ENCODE measurements around the gene KLHDC1. TPM values are rescaled to one million over a fixed set of nuclear protein-coding genes. Genes with fewer than 3 reads are reported as not detected.

KLHDC1 gene
- total RNA-seq, 1 donor from 2014 or later = 4.7 TPM

- Histone ChIP-seq H3K9me3 (no peaks in the 10 kb centered on the region), H3K27me3 (no peaks in the 10 kb centered on the region), H3K27ac (no peak overlapping the region), H3K4me1 (no peaks in the 10 kb centered on the region), H3K4me3 (no peak overlapping the region), H3K36me3 (no peaks in the 10 kb centered on the region)
- TF ChIP-seq POLR2A (IDR thresholded peaks at IDR 0.05) (no peak), POLR2AphosphoS5 (IDR thresholded peaks at IDR 0.05; ENCODE audit: insufficient read depth in 1 of 2, low read depth in 1 of 2) (no peak)
- DNase-seq (ENCODE audit: extremely low spot score in 2 of 2) = no peak
- intact Hi-C loops (cut with DNase I) = no loop called here
Measured at GRCh38 chr14:49755378-49755777, 62.5 kb downstream of the KLHDC1 start.

GRCh38 chr14:49761839-49762551 is 69.1 kb downstream of the KLHDC1 start:
- Histone ChIP-seq H3K27ac (no peak overlapping the region), H3K4me1 (peaks cover 5% of the 10 kb centered on the region), H3K9me3 (no peaks in the 10 kb centered on the region), H3K27me3 (no peaks in the 10 kb centered on the region), H3K4me3 (no peak overlapping the region), H3K36me3 (no peaks in the 10 kb centered on the region)
- no peak for DNase-seq (ENCODE audit: extremely low spot score in 2 of 2)
- TF ChIP-seq POLR2A (IDR thresholded peaks at IDR 0.05) (no peak), POLR2AphosphoS5 (IDR thresholded peaks at IDR 0.05; ENCODE audit: insufficient read depth in 1 of 2, low read depth in 1 of 2) (no peak), CTCF (IDR thresholded peaks at IDR 0.05) (no peak)
- intact Hi-C loops (cut with DNase I) = no loop called here

- Histone ChIP-seq H3K36me3 (no peaks in the 10 kb centered on the region), H3K4me3 (peak overlapping the region; percentile 88 to 99), H3K4me1 (peaks cover 39% of the 10 kb centered on the region), H3K27me3 (no peaks in the 10 kb centered on the region), H3K9me3 (no peaks in the 10 kb centered on the region), H3K27ac (peak overlapping the region; percentile 98)
- no peak for TF ChIP-seq POLR2A (IDR thresholded peaks at IDR 0.05)
- TF ChIP-seq CTCF (IDR thresholded peaks at IDR 0.05) = no peak
- no peak for TF ChIP-seq POLR2AphosphoS5 (IDR thresholded peaks at IDR 0.05; ENCODE audit: insufficient read depth in 1 of 2, low read depth in 1 of 2)
- intact Hi-C loops (cut with DNase I) = loop anchor here (5.0 kb wide), 1 partner anchor 135 kb away; no protein-coding TSS in a partner anchor
- no peak for DNase-seq (ENCODE audit: extremely low spot score in 2 of 2)
Measured at GRCh38 chr14:49766839-49767238, 73.9 kb downstream of the KLHDC1 start.

- DNase-seq (ENCODE audit: extremely low spot score in 2 of 2) = no peak
- peak overlapping the region; percentile 88 to 99 for H3K4me3 ChIP-seq
- no peaks in the 10 kb centered on the region for H3K27me3 ChIP-seq
- no peaks in the 10 kb centered on the region for H3K9me3 ChIP-seq
- peaks cover 39% of the 10 kb centered on the region for H3K4me1 ChIP-seq
- H3K36me3 ChIP-seq = no peaks in the 10 kb centered on the region
- TF ChIP-seq CTCF (IDR thresholded peaks at IDR 0.05) = no peak
- no peak for TF ChIP-seq POLR2A (IDR thresholded peaks at IDR 0.05)
- no peak for TF ChIP-seq POLR2AphosphoS5 (IDR thresholded peaks at IDR 0.05; ENCODE audit: insufficient read depth in 1 of 2, low read depth in 1 of 2)
- intact Hi-C loops (cut with DNase I) = loop anchor here (5.0 kb wide), 1 partner anchor 135 kb away; no protein-coding TSS in a partner anchor
- H3K27ac ChIP-seq = peak overlapping the region; percentile 98
Measured at GRCh38 chr14:49767270-49767570, 74.3 kb downstream of the KLHDC1 start.

GRCh38 chr14:49767571-49768300 is 74.8 kb downstream of the KLHDC1 start, which contains the start of gene KLHDC2:
Gene KLHDC2, plus strand, starts transcription at chr14:49768153. Its CDS starts 316 bp downstream, at chr14:49768469.
- peak within 1 kb of the TSS; percentile 98 for H3K27ac ChIP-seq
- DNase-seq (ENCODE audit: extremely low spot score in 2 of 2) = peak in 1 of 2 donors; percentile 88
- H3K4me1 ChIP-seq = peaks cover 39% of the 10 kb centered on the region
- H3K4me3 ChIP-seq = peak within 1 kb of the TSS; percentile 88 to 99
- H3K9me3 ChIP-seq = no peaks in the 10 kb centered on the region
- intact Hi-C loops (cut with DNase I) = loop anchor here (5.0 kb wide), 1 partner anchor 135 kb away; no protein-coding TSS in a partner anchor
- TF ChIP-seq POLR2A (IDR thresholded peaks at IDR 0.05) = peak in 1 of 2 donors; percentile 90
- no peak for TF ChIP-seq CTCF (IDR thresholded peaks at IDR 0.05)
- peak in 1 of 2 donors; percentile 68 for TF ChIP-seq POLR2AphosphoS5 (IDR thresholded peaks at IDR 0.05; ENCODE audit: insufficient read depth in 1 of 2, low read depth in 1 of 2)
- no peaks in the 10 kb centered on the region for H3K27me3 ChIP-seq
- peaks cover 0 to 4% of the 10 kb centered on the region in 2 donors for H3K36me3 ChIP-seq

Measured in vagina (tissue), 2 donors.